SU-DHL-6 (cell line): ENCODE data around the gene KLF2.

Experiments
- H2AFZ ChIP-seq: fragments of 200-600 bp; sonication (generic); 2 replicates; pipeline ENCODE4 v1.6.1; 2014; ENCODE audit warnings: low read depth, mild to moderate bottlenecking, moderate library complexity, mixed read lengths, antibody characterized with exemption, low read length; ENCODE audit not compliant: severe bottlenecking
- H3F3A ChIP-seq: fragments of 200-600 bp; shearing (Covaris generic); 2 replicates; pipeline ENCODE4 v1.6.0; 2016; ENCODE audit warnings: antibody characterized with exemption, mild to moderate bottlenecking; ENCODE audit not compliant: insufficient read depth
- H3K27ac ChIP-seq: fragments of 200-600 bp; sonication (generic); 2 replicates; pipeline ENCODE4 v1.5.1; 2016; ENCODE audit warnings: low read depth, mild to moderate bottlenecking, low read length, moderate library complexity, mixed read lengths
- H3K27me3 ChIP-seq: fragments of 200-600 bp; sonication (generic), shearing (Covaris generic); 2 replicates; pipeline ENCODE4 v1.6.0; 2014; ENCODE audit warnings: mild to moderate bottlenecking, low read length
- H3K36me3 ChIP-seq: fragments of 200-600 bp; sonication (generic); 2 replicates; pipeline ENCODE4 v1.6.1; 2014; ENCODE audit warnings: mild to moderate bottlenecking, low read length, mixed read lengths
- H3K4me2 ChIP-seq: fragments of 300-600, 200-600 bp; shearing (Covaris generic), sonication (generic); 2 replicates; pipeline ENCODE4 v1.6.0; 2014; ENCODE audit warnings: low read length, low read depth, mild to moderate bottlenecking; ENCODE audit not compliant: poor library complexity, severe bottlenecking
- H3K4me3 ChIP-seq: fragments of 200-600 bp; sonication (generic); 2 replicates; pipeline ENCODE4 v1.5.1; 2014; ENCODE audit warnings: antibody characterized with exemption, low read length, mild to moderate bottlenecking, mixed read lengths; ENCODE audit not compliant: insufficient read depth, poor library complexity, severe bottlenecking
- H3K79me2 ChIP-seq: fragments of 200-600 bp; sonication (generic); 2 replicates; pipeline ENCODE4 v1.6.1; 2014; ENCODE audit warnings: mild to moderate bottlenecking, low read length, moderate library complexity; ENCODE audit not compliant: insufficient read depth
- H3K9ac ChIP-seq: fragments of 200-600 bp; sonication (generic); 2 replicates; pipeline ENCODE4 v1.7.0; 2014; ENCODE audit warnings: mild to moderate bottlenecking, low read length
- H3K9me2 ChIP-seq: fragments of 200-600 bp; sonication (generic); replicated peaks from 2 replicates; pipeline ENCODE4 v1.6.1; 2014; ENCODE audit warnings: low read length; ENCODE audit not compliant: insufficient read depth
- H3K9me3 ChIP-seq: fragments of 200-600 bp; sonication (generic); 2 replicates; pipeline ENCODE4 v1.6.1; 2014; ENCODE audit warnings: low read length, mixed read lengths; ENCODE audit not compliant: insufficient read depth
- H4K20me1 ChIP-seq: fragments of 200-600 bp; sonication (generic); 2 replicates; pipeline ENCODE4 v1.6.1; 2014; ENCODE audit warnings: low read depth, mild to moderate bottlenecking, antibody characterized with exemption, low read length, moderate library complexity, mixed read lengths
- CTCF ChIP-seq: fragments of 200-600 bp; sonication (generic); IDR thresholded peaks from one replicate; pipeline ENCODE4 v1.5.1; 2017; ENCODE audit warnings: antibody characterized with exemption, mild to moderate bottlenecking, low read length, moderate library complexity; ENCODE audit not compliant: insufficient read depth, poor library complexity, severe bottlenecking
- EZH2phosphoT487 ChIP-seq: fragments of 200-600 bp; sonication (generic), shearing (Covaris generic); conservative IDR thresholded peaks from 2 replicates; pipeline ENCODE4 v1.6.1; 2018; ENCODE audit warnings: mild to moderate bottlenecking, antibody characterized with exemption, low read length, moderate library complexity, mixed read lengths

The KLF2 gene

GRCh38 chr19:16370641-16371391 lies 46.2 kb downstream of the KLF2 start:
- Histone ChIP-seq H3K9ac (no peak overlapping the region), H2AFZ (no peak overlapping the region), H3K4me3 (no peak overlapping the region), H3K4me2 (no peak overlapping the region), H3F3A (peaks cover 17% of the 10 kb centered on the region), H3K9me3 (no peaks in the 10 kb centered on the region), H3K27ac (no peak overlapping the region; the same call in 1 of the 2 replicates), H3K27me3 (no peaks in the 10 kb centered on the region), H3K36me3 (peaks cover 5% of the 10 kb centered on the region; the same call in 1 of the 2 replicates), H4K20me1 (peaks cover 25% of the 10 kb centered on the region; the same call in 1 of the 2 replicates), H3K9me2 (no peaks in the 10 kb centered on the region), H3K79me2 (no peaks in the 10 kb centered on the region)
- no peak for TF ChIP-seq CTCF
- TF ChIP-seq EZH2phosphoT487 = no peak

GRCh38 chr19:16371540-16371986 lies 46.9 kb downstream of the KLF2 start:
- H3K79me2 ChIP-seq = no peaks in the 10 kb centered on the region
- H3K9me3 ChIP-seq = no peaks in the 10 kb centered on the region
- H3K27me3 ChIP-seq = no peaks in the 10 kb centered on the region
- TF ChIP-seq CTCF = no peak
- TF ChIP-seq EZH2phosphoT487 = no peak
- peaks cover 17% of the 10 kb centered on the region for H3F3A ChIP-seq
- H3K9me2 ChIP-seq = no peaks in the 10 kb centered on the region
- H3K36me3 ChIP-seq = peaks cover 5% of the 10 kb centered on the region; the same call in 1 of the 2 replicates
- no peak overlapping the region for H2AFZ ChIP-seq
- peaks cover 25% of the 10 kb centered on the region; the same call in 1 of the 2 replicates for H4K20me1 ChIP-seq
- H3K9ac ChIP-seq = no peak overlapping the region
- H3K4me3 ChIP-seq = no peak overlapping the region
- peak overlapping the region; percentile 43 for H3K27ac ChIP-seq
- peak overlapping the region; percentile 16 for H3K4me2 ChIP-seq

- Histone ChIP-seq H3K4me2 (peak overlapping the region; percentile 16), H3K9me2 (no peaks in the 10 kb centered on the region), H4K20me1 (peaks cover 25% of the 10 kb centered on the region; the same call in 1 of the 2 replicates), H3K9ac (no peak overlapping the region), H2AFZ (no peak overlapping the region), H3K27me3 (no peaks in the 10 kb centered on the region), H3F3A (peaks cover 12% of the 10 kb centered on the region), H3K4me3 (no peak overlapping the region), H3K79me2 (no peaks in the 10 kb centered on the region), H3K27ac (peak overlapping the region; percentile 43), H3K36me3 (peaks cover 5% of the 10 kb centered on the region; the same call in 1 of the 2 replicates), H3K9me3 (no peaks in the 10 kb centered on the region)
- TF ChIP-seq CTCF (no peak), EZH2phosphoT487 (no peak)
Measured at GRCh38 chr19:16372065-16372915, 47.7 kb downstream of the KLF2 start.
